ENCODE measurements around the gene THOP1.

GRCh38 chr19:2758601-2759313 is 26.5 kb upstream of the THOP1 start:
- TF ChIP-seq CTCF (conservative IDR thresholded peaks at IDR 0.05) (no peak), EZH2 (IDR thresholded peaks at IDR 0.05; ENCODE audit: low read depth) (no peak)

Measured in PC-9 (cell line).